ENCODE data around the gene LUC7L.
"Not testable (repeated sequence)": the region's sequence is repeated elsewhere in the genome, so short reads cannot be mapped to it uniquely, and the experiment has no call there.

- TF ChIP-seq, protein P1, sequence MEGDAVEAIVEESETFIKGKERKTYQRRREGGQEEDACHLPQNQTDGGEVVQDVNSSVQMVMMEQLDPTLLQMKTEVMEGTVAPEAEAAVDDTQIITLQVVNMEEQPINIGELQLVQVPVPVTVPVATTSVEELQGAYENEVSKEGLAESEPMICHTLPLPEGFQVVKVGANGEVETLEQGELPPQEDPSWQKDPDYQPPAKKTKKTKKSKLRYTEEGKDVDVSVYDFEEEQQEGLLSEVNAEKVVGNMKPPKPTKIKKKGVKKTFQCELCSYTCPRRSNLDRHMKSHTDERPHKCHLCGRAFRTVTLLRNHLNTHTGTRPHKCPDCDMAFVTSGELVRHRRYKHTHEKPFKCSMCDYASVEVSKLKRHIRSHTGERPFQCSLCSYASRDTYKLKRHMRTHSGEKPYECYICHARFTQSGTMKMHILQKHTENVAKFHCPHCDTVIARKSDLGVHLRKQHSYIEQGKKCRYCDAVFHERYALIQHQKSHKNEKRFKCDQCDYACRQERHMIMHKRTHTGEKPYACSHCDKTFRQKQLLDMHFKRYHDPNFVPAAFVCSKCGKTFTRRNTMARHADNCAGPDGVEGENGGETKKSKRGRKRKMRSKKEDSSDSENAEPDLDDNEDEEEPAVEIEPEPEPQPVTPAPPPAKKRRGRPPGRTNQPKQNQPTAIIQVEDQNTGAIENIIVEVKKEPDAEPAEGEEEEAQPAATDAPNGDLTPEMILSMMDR (IDR thresholded peaks at IDR 0.05): not testable (repeated sequence)
- TF ChIP-seq POLR2A (IDR thresholded peaks at IDR 0.05); EP300 (IDR thresholded peaks at IDR 0.05; ENCODE audit: low read depth); POLR2AphosphoS5 (IDR thresholded peaks at IDR 0.05): not testable (repeated sequence)
Observed at GRCh38 chr16:173211-173854, 55.9 kb downstream of the LUC7L start.
